Astrocyte (in vitro differentiated cells and primary cell): ENCODE data around the gene AARSD1.

ENCODE experiments used
- EZH2 ChIP-seq: IDR thresholded peaks from 2 replicates; pipeline ENCODE4 v1.6.1; 2012; ENCODE audit warnings: mild to moderate bottlenecking, low read length, inconsistent platforms; ENCODE audit not compliant: insufficient read depth
- TF ChIP-seq, protein P1 (sequence below): IDR thresholded peaks from 2 replicates; pipeline ENCODE4 v1.5.1; 2011; ENCODE audit warnings: low read depth, mild to moderate bottlenecking, inconsistent platforms, low read length, moderate library complexity; ENCODE audit not compliant: insufficient read depth

DNA sequence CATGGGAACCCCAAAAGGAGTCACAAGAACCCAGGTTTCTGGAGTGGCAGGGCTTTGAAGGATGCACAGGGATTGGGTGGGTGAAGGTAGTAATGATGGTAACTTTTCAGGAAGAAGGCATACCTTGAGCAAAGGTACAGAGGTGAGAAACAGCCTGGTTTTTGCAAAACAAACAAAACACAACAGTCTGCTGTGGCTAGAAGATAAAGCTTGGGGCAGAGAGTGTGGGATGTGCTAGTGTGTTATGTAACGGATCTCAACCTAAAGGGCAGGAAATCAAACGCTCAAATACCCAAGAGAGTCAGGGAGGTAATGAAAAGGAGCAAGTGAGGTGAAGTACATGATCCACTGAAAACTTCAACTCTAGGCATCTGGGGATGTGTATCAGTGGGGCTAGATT is 11.0 kb upstream of the AARSD1 start:
- TF ChIP-seq, protein P1, sequence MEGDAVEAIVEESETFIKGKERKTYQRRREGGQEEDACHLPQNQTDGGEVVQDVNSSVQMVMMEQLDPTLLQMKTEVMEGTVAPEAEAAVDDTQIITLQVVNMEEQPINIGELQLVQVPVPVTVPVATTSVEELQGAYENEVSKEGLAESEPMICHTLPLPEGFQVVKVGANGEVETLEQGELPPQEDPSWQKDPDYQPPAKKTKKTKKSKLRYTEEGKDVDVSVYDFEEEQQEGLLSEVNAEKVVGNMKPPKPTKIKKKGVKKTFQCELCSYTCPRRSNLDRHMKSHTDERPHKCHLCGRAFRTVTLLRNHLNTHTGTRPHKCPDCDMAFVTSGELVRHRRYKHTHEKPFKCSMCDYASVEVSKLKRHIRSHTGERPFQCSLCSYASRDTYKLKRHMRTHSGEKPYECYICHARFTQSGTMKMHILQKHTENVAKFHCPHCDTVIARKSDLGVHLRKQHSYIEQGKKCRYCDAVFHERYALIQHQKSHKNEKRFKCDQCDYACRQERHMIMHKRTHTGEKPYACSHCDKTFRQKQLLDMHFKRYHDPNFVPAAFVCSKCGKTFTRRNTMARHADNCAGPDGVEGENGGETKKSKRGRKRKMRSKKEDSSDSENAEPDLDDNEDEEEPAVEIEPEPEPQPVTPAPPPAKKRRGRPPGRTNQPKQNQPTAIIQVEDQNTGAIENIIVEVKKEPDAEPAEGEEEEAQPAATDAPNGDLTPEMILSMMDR = no peak
- TF ChIP-seq EZH2 = no peak
